ENCODE data around the gene PPP1R3G.

Gene PPP1R3G

GRCh38 chr6:5073992-5074391, 11.1 kb upstream of the PPP1R3G start:
- DNase-seq = no peak

GRCh38 chr6:5076931-5077330, 8.2 kb upstream of the PPP1R3G start:
- DNase-seq = no peak

DNA sequence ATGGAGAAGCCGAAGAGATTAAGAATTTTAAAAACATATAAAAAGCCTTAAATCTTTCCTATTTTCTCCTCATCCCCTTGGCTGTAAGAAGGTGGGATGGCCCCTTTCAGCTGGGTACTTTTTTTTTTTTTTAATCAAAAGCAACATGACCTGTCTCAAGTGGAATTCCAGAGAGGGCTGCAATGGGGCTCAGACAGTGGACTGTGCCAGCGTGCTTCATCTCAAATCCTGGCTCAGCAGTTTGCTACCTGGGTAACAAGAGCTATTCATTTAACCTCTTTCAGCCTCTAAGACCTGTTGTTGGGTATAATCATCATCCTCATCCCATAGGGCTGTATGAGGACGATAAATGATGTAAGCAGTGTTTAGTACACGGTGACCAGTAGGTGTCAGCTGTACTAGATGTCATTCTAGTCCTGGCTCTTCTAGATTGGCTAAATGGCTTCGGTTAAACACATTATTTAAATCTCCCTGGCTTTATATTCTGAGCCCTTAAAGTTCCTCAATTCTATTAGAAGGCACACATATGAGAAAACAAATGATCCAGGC, 6.9 kb upstream of the PPP1R3G start:
- DNase-seq = no peak

GRCh38 chr6:5079692-5080091, 5.4 kb upstream of the PPP1R3G start:
- no peak for DNase-seq

- no peak for DNase-seq
Observed at GRCh38 chr6:5080574-5080973, 4.6 kb upstream of the PPP1R3G start.

DNA sequence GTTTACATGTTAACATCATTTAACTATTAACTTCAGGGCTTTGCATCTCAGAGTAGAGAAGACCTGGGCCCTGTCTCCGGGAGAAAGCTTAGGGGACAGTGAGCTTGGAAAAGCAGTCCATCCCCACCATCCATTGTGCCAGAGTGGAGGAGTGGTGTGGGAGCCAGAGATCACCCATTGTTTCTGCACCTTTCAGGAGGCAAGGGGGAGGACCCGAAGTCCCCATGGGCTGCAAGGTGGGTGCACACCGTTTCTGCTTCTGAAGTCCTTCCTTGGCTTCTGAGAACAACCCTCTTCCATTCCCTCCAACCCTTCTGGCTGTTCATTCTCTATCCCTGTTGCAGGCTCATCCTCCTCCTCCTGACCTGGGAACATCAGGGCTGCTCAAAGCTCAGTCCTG, 4.0 kb upstream of the PPP1R3G start:
- DNase-seq = no peak

- DNase-seq = no peak
Observed at GRCh38 chr6:5081955-5082354, 3.2 kb upstream of the PPP1R3G start.

- no peak for DNase-seq
Observed at GRCh38 chr6:5082487-5083306, 2.4 kb upstream of the PPP1R3G start.

- DNase-seq = no peak
Observed at GRCh38 chr6:5083307-5083583, 1.9 kb upstream of the PPP1R3G start.

- DNase-seq = no peak
Observed at GRCh38 chr6:5083813-5084359, 1.3 kb upstream of the PPP1R3G start.

DNA sequence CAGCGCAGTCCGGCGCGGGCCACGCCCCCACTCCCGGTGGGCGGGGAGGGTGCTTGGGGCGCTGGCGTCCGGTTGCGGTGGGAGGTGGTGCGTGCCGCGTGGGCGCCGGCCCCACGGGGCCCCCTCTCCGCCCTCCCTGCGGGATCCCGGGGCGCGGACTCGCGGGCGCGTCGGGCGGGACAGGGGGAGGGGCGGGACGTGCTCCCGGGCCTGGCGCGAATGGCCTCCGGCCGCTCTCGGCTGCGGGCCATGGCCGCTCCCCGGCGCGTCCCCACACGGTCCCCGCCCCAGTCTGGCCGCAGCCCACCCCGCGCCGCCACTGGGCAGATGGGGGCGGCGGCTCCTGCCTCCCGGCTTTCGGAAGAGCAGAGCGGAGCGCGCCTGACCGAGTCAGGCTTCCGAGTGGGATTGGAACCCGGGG, 771 bp upstream of the PPP1R3G start:
- DNase-seq = no peak

- no peak for DNase-seq
Observed at GRCh38 chr6:5085648-5086293, 630 bp downstream of the PPP1R3G start.

GRCh38 chr6:5086294-5086890, 1.3 kb downstream of the PPP1R3G start:
- DNase-seq = no peak

GRCh38 chr6:5087389-5087788, 2.2 kb downstream of the PPP1R3G start:
- DNase-seq = no peak

- DNase-seq = no peak
Observed at GRCh38 chr6:5088780-5089179, 3.6 kb downstream of the PPP1R3G start.

- DNase-seq = no peak
Observed at GRCh38 chr6:5089481-5090438, 4.6 kb downstream of the PPP1R3G start.

- peak; percentile 23 for DNase-seq
Observed at GRCh38 chr6:5090603-5091002, 5.5 kb downstream of the PPP1R3G start.

- DNase-seq = no peak
Observed at GRCh38 chr6:5091210-5092069, 6.3 kb downstream of the PPP1R3G start.

DNA sequence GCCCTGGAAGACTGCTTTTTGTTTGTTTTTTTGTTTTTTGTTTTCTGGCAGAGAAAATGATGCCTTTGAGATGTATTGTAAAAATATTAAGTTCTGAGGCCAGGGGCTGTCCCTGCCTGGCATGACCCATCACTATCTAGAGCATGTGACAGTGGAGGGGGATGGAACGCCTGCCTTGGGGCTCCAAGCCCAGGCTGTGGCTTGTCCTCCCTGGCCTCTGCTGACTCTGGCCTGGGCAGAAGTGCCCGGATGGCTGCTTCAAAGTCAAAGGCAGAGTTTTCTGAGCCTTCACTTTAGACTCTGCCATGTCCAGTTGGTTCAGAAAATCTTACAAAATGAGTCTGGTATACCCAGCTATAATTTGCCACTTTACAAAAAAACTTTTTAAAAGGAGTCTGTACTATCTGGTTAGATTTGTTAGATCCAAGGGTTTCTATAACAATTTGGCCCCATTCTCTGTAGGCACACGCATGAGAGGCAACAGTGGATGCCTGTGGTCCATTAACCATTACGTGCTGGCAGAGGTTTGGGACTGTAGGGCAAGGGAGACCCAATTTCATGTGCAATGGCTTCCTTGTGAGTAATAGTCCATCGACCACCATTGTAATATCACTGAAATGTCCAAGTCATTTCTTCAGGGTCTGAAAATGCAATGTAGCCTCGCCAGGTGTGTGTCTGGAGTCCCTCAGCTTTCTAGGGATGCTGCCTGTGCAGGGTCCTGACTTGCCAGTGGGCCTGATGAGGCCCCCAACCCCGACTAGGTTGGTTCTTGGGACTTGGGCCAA, 8.3 kb downstream of the PPP1R3G start:
- no peak for DNase-seq

GRCh38 chr6:5094327-5094726, 9.2 kb downstream of the PPP1R3G start:
- no peak for DNase-seq

- DNase-seq = no peak
Observed at GRCh38 chr6:5095236-5095635, 10.1 kb downstream of the PPP1R3G start.

All from activated CD4-positive, alpha-beta T cell treated with anti-CD3 and anti-CD28 coated beads, Interleukin-2, amount 50 U/mL, for 16 hours (primary cell).